GM23248 (cell line): ENCODE measurements around the gene CDH13.

Source experiments
- EZH2 ChIP-seq: fragments of 200-600 bp; sonication (generic); IDR thresholded peaks from 2 replicates; pipeline ENCODE4 v1.6.1; 2018; ENCODE audit warnings: antibody characterized with exemption, mild to moderate bottlenecking; ENCODE audit not compliant: insufficient read depth, poor library complexity, severe bottlenecking
- EZH2phosphoT487 ChIP-seq: fragments of 200-600 bp; sonication (generic); IDR thresholded peaks from 2 replicates; pipeline ENCODE4 v1.6.1; 2018; ENCODE audit warnings: antibody characterized with exemption, moderate library complexity, mild to moderate bottlenecking, low read depth; ENCODE audit not compliant: insufficient read depth

GRCh38 chr16:83550183-83550569, 923.4 kb downstream of the CDH13 start:
- TF ChIP-seq EZH2 (no peak), EZH2phosphoT487 (no peak)
